DMS53 (cell line): ENCODE measurements around the gene CASZ1.

Experiments used
- DNase-seq: peaks from one replicate; lab custom pipeline; 2025; lab: John Stamatoyannopoulos, UW

Gene CASZ1

DNA sequence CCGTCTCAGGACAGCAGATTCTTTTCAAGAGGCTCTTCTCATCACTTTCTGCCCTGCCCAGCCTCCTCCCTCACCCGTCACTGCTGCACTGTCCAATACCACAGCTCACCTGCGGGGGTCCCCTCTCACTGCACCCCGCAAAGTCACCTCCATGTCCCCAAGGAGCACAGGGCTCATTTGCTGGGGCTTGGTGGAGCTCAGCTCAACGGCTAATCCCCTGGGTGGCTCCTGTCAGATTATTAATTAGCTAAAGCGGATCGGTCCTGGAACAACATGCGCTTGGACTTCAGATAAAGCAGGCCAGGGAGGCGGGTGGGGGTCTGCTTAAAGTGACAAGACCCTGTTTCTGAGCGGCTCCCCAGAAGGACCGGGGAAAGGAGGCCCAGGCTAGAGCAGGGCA is 43.1 kb downstream of the CASZ1 start:
- DNase-seq: no peak

DNA sequence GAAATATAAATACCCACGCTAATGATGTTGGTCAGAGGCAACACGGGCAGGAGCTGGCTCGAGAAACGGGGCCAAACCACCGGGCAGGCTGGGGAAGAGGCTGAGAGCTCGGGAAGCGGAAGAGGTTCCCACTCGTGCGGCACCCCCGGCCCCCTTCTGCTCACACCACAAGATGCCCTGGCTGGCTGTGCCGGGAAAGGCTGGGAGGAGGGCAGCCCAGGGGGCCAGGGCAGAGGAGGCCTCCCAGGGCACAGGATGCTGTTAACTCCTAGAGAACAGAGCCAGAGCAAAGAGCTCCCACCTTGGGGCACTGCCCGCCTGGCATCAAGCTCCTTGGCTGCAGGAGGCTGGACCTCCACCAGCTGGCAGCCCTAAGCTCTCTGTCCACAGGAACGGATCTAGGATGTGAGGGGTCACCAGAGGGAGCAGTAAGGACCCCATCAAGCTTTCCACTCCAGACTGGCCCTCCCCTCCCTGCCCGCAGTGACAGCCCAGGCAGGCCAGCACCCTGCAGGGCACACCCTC is 44.8 kb downstream of the CASZ1 start:
- no peak for DNase-seq

DNA sequence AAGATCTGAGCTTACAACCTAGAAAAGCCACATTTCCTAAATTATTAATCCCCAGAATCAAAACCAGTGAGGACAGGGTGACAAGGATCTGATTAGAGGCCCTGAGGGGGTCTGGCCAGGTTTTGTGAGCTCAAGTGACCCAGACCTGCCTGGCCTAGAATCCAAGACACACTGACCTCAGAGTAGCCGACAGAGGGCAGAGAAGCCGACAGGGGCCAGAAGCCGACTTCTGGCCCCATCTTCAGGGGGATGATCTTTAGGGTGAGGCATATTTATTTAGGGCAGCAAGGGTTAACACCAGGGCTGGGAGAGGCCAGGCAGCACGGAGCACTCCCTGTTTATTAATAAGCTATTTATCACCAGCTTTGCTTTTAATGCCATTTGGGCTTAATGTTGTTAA is 45.3 kb downstream of the CASZ1 start:
- DNase-seq: no peak

DNA sequence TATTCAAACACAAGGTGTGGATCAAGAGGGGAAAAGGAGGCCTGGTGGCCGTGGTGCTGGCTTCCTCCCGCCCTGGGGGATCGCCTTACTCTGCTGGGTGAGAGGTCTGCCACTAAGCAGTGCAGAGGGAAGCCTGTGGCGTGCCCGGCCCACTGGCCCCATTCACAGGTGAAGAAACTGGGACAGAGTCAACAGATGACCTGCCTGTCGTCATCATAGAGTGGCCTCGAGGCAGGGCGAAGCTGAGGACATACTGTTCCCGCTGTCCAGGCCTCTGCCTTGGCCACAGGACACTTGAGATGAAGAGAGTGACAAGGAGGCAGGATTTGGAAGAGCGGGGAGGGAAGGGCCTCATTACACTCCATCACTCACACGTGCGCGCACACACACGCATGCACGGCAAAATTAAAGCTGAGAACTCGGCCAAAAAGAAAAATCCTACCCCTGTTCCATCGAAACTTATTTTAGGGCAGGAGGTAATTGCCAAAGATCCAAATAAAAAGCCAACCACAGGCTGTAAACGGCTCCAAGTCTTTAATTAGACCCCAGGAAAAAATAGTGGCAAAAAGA is 50.5 kb downstream of the CASZ1 start:
- DNase-seq: no peak

DNA sequence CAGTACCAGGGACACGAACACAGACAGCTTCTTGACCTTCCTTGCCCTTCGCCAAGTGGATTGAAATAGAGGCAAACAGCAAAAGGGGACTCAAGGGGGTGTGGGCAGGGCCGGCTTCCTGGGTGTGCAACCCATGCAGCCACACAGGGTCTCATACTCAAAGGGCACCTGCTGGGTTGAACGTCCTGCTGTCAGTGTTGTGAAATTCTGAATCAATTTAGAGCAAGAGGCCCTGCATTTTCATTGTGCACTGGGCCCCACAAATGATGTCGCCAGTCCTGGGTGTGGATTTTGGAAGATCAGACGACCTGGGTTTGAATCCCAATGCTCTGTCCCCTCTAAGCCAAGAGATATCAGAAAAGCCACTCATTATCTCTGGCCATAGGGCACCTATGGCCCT is 51.1 kb downstream of the CASZ1 start:
- no peak for DNase-seq

DNA sequence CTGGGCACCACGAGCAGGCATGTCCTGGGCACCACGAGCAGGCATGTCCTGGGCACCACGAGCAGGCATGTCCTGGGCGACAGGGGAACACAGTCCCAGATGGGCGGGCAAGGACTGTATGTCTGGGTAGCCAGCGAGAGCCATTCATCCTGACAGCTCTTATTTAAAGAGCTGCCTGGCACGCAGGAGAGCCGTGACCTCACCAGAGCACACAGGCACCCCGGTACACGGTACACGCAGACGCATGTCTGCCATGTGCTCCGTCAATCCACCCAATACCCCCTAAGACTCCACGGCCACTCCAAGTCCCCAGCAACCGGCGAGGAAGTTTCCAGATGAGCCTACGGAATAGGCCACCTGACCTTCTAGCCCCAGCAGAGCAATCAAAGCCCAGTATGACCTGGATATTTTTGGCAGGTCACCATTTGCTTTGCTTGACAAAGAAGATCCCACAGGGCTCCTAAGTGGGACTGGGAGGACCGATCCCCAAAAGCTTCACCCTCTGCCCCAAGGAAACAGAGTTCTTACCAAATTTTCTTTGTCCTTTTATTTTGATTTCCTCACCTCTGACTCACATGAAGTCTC is 51.7 kb downstream of the CASZ1 start:
- no peak for DNase-seq

DNA sequence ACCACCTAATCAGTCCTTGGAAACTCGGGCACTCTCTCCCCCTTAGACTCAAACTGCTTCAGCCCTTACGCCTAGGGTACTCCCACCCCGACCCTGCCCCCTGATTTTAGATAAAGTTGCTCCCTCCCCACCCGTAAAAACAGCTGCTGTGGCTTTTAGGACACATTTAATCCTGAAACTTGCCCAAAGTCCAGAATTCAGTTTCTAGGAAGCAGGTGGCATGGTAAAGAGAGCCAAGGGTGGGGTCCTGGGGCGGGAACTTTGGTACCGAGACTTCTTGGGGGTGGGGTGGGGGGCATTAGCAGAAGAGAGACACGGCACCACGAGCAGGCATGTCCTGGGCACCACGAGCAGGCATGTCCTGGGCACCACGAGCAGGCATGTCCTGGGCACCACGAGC is 52.4 kb downstream of the CASZ1 start:
- DNase-seq: no peak

DNA sequence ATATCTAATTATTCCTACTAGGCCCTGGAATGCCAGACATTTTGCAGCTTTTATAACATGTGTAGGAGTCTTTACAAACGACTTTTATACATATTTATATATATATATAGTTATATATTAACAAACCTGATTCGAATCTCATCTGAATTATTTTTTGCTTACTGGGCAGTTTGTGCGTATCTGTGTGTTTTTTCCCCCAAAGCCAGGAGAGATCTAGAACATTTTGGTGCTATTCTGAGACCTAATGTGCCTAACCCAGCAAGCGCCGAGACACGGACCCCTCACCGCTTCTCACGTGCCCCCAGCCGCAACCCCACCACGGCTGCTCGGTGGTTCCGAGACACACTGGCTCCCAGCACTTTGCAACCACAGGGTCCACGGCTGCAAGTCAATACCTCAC is 54.8 kb downstream of the CASZ1 start:
- no peak for DNase-seq

DNA sequence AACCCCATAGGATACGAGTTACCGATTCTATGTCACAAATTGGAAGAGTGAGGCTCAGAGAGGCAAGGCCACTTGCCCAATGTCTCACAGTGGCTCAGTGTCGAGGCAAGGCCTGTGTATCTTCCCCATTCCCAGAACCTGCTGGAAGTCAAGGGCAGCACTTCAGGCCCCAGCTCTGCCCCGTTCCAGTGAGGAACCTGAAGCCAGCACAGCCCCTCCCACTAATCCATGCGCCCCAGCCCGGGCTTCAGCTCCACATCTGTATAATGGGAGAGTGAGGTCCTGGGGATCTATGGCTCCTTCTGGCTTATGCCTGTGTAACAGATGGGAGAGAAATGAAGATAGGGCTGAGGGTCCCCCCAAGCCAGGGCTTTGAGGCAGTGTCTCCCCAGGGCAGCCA is 56.3 kb downstream of the CASZ1 start:
- DNase-seq: no peak

DNA sequence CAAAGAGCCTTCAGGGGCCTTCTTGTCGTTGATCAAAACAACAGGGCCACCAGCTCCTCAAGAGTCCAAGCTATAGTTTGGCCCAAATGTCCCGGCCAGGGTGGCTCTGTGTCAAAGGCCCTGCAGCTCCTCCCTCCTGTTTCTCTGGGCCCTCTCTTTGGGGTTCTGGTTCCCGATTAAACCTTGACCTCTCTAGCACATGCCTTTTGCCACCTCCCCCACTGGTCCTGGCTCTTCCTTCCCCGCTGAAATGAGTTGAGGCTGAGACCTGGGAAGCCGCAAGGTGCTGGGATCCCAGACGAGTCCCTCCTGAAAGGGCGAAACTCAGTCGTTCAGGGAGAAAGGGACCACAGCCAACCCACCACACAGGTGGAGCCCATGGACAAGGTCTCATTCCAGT is 56.9 kb downstream of the CASZ1 start:
- no peak for DNase-seq

DNA sequence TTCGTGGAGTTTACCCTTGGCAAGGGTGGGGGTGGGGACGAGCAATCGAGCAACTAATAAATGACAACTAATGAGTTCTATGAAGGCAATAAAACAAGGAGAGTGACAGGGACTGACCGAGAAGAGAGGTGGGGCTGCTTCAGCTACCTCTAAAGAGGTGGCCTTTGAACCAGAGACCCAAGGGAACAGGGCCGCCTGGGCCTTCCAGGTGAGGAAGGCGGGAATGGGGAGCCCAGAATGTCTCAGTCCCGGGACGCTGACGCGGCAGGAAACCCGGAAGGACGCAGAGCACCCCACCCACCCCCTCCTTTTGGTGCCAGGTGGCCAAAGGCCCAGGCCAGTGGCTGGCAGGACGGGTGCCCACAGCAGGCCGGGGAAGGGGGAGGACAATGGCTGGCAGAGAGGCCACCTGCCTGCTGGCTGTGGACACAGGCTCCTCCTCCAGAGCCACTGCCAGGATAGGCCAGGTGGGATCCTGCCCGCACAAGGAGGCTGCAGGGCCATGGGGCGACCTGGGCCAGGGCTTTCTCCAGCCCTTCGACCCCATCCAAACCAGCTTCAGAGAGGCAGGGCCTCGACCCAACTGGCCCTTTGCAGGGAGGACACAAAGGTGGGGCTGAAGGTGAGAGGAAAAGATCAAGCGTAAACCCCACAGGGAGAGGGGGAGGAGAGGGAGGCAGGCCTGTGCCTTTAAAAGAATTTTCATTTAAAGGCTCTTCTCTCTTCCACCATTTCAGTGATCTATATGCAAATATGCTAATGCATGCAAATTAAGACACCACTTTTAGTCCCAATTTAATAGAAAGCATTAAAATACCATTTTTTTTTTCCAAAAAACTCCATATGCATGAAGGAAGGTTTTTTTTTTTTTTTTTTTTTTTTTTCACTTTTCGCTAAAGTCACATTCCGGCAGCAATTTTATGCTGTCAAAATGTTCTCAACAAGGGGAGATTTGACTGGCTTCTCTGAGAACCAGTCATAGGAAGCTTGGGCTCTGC is 58.1 kb downstream of the CASZ1 start:
- peak; percentile 56 for DNase-seq

DNA sequence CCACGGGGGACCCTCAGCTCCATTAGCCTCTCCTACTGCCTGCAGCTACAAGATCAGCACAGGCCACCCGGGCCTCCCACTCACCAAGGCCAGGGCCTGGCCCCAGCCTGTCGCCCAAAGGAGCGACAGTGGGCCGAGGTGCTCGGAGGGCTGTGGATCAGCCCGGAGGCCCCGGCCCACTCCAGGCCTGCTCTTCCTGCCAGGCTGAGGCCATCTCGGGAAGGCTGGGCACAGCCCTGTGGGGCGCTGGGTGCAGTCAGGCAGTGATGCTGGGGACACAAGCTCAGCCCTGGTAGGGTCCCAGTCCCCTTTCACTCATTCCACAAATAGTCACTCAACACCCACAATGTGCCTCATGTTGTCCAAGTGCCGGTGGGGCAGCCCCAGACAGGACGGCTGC is 58.8 kb downstream of the CASZ1 start:
- no peak for DNase-seq

DNA sequence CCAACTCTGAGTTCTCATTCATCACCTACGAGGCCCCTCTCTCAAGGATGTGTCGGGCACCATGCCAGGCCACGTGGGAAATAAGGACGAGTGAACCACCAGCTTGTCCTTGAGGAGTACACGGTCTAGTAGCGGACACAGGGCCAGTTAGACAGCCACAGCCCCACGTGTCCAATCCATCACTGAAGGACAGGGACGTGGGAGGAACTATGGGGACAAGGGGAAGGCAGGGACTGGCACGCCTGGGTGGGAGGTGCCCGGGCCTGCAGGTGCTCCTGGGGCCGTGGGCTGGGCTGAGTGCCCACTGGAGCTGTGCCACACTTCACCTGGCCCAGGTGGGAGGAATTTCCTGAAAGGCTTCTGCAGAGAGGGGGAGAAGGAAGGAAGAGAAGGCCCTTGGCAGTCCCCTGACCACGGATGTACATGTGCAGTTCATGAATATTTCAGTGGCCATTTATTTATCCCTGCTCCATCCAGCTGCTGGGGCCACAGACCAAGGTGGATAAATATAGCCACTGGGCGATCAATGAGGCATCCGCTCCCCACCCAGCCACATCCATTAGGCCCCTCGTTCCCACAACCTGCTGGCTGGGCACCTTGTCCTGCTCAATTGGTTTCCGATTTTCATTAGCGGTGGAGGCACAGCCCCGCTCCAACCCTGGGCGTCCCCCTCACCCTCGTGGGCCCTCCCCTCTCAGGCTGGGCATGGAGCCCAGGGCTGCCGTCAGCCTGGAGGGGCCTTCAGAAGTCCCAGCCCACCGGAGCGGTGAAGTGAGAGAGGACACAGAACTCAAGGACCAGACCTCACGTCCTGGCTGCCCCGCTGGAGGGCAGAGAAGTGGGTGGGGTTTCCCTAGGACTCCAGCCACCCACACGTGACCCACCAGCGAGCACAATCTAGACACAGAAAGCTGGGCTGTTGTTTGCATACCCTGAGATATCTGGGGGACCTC is 59.5 kb downstream of the CASZ1 start:
- DNase-seq: peak; percentile 18

DNA sequence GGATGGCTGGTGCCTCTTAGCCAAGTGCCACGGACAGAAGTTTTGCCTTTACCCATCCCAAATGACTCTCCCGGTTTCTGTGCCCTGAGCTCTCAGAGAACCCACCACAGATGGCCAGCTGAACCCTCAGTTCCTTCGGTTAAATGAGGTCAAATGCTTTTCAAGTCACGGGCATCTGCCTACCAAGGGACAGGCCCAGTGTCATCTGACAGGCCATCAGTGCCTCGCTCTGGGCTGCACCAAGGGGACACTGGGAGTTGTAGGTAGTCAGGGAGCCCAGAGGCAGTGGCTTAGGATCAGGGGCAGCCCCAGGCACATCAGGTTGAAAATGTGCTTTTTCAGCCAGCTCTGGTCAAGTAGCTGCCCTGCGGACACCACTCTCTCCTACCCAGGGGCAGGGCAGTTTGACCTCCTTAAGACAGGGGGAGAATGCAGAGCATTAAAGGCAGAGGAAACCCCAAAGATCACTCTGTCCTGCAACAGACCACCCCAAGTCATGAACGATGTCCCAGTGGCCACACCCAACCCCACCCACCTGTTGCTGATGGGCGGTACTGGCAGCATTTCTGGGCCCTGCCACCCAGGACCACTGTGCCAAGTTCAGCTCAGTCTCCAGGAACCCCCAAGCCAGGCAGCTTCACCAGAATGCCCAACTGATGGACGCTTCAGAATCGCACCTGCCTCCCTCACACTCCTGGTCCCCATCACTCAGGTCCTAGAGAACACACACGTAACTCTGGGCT is 60.7 kb downstream of the CASZ1 start:
- no peak for DNase-seq

DNA sequence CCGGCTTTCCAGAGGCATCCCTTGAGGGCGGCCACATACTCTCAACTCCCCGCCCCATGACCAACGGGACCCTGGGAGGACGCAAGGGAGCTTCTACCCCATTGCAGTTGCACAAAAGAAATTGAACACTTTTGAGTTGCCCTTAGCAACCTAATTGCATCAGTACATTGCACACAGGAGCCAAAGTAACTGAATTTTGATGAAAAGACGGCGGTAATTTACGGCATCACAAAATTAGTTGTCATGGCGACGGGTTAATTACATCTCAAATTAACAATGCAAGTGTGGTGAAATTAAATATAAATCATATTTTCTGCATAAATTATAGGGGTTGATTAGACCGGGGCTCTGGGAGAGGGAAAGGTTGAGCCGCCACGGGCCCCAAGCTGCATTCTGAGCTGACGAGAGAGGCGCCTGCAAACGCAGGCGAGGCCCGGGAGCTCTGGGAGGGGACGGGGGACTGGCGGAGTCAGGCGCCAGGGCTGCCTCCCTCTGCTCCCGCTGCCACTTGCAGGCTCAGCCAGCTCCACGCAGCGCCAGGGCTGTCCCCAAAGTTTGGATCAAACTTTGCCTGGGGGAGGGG is 61.4 kb downstream of the CASZ1 start:
- DNase-seq: peak; percentile 20

DNA sequence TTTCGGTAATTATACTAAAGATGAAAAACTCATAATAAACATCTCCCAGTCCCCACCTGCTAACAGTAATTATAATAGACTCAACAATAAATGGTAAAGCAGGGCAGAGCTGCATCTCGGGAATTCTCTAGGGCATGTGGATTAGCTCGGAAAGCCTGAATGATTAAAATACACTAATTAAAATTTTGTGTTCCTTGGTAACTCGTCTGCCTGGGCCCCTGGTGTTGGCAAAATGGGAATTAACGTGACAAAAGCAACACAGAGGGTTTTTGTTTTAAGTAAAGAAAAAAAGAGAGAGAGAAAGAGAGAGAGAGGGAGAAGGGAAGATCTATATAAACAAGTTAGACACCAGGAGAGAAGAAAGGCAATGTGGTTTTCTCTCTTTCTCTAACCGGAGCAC is 62.1 kb downstream of the CASZ1 start:
- no peak for DNase-seq

DNA sequence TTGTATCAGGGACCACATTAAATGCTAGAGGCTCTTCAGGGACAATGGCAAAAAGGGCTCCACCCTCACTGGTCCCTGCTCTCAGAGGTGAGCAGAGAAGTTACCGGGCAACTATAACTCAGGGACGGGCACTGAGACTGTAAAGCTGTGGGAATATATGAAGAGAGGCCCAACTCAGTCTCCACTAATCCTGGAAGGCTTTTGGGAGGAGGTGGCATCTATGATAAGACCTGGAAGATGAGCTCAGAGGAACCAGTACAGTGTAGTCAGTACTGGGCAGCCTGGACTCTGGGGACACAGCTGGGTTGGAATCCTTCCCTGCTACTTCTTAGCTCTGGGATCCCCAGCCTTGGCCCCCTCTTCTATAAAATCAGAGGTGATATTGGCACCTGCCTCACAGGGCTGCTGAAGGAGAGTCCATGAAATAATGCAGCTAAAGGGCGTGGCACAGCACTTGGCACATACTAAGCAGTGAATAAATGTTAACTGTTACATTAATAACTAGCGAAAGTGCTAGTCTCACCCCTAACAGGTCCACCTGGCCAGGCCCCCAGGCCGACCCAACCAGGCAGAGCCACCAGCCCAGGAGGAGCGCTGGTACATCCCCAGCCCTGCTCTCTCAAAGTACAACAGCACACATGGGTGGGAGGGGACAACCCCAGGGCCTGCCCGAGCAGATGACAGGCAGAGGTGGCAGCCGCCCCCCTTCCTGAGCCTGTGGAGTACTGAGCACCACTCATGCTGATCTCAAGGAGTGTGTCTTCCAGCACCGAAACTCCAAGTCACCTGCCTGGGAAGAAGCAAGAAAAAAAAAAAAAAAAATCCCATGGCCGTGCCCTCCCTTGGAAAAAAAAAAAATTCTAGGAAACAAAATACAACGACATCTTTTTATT is 62.7 kb downstream of the CASZ1 start:
- DNase-seq: no peak

DNA sequence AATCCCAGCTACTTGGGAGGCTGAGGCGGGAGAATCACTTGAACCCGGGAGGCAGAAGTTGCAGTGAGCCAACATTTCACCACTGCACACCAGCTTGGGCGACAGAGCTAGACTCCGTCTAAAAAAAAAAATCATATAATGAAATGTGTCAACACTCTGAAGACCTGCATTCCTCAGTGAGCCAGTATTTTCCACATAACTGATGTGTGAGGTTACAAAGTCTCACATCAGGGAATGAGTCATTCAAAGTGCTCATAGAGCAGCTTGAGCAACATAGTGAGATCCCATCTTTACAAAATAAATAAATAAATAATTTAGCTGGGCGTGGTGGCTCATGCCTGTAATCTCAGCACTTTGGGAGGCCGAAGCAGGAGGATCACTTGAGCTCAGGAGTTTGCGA is 65.5 kb downstream of the CASZ1 start:
- no peak for DNase-seq

DNA sequence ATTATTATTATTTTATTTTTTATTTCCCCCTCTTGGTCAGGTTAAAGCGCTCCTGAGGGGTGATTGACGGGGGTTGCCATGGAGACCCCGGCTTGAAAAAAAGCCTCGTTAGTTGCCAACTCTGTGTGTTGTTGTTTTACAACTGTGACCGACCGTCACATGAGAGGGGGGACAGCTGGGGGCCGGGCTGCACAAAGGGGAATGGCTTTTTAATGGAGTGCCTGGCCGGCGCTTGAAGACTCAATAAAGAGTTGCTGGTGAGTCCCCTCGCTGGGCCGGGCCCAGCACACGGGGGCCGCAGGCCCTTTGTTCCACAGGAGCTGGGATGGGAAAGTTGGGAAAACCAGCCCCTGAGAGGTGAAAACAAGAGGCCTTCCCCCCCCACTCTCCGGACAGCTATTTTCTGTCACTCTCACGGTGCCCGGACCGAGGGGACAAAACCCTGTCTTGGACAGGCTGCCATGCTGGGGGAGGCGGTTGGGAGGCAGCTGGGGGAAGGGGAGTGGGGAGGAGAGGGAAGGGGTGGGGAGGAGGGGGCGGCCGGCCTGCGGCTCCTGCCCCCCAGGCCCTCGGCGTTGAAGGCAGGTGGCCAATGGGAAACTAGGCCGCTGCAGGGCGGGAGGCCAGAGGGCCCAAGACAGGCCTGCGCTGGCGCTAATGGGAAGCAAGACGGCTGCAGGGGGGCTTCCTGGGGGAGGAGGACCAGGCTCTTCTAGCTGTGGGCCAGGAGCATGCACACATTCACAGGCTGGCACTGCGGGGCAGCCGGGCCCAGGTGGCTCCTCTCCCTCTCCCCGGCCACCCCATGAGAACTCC is 67.6 kb downstream of the CASZ1 start:
- no peak for DNase-seq
